Measurements from ENCODE around the gene ICAM3. TPM values are rescaled to one million over a fixed set of nuclear protein-coding genes. Genes with fewer than 3 reads are reported as not detected.

The ICAM3 gene
- total RNA-seq, 1 experiment from 2014 or later = 10.5 TPM

- Histone ChIP-seq H3K4me3 (ENCODE audit: low read depth in 2 of 2, low read length in 2 of 2) (no peak overlapping the region), H3K36me3 (ENCODE audit: control insufficient read depth, insufficient read depth, low read length) (no peaks in the 10 kb centered on the region), H3K4me1 (ENCODE audit: control insufficient read depth, insufficient read depth, low read length) (no peaks in the 10 kb centered on the region), H3K27ac (ENCODE audit: low read length) (no peak overlapping the region), H3K27me3 (ENCODE audit: control insufficient read depth, insufficient read depth, low read length) (no peaks in the 10 kb centered on the region), H3K9me3 (ENCODE audit: control insufficient read depth, insufficient read depth, low read depth, low read length) (no peaks in the 10 kb centered on the region)
- ChIA-PET POLR2A (interaction anchor here (0.6 to 0.7 kb wide), 2 partner anchors 50 to 232 kb away, joined by 3 to 6 read pairs; no protein-coding TSS in a partner anchor), CTCF (no interaction called here)
- BruUV-seq (replicated peaks) = no TSS peak
- TF ChIP-seq SIN3A (IDR thresholded peaks at IDR 0.05; ENCODE audit: borderline replicate concordance, insufficient read depth, low read depth, low read length) (no peak), CTCF (IDR thresholded peaks at IDR 0.05) (no peak), TCF7L2 (IDR thresholded peaks at IDR 0.05; ENCODE audit: low read depth, low read length) (no peak), POLR2AphosphoS5 (IDR thresholded peaks at IDR 0.05; ENCODE audit: low read depth, low read length) (no peak)
- TF ChIP-seq, protein P1, sequence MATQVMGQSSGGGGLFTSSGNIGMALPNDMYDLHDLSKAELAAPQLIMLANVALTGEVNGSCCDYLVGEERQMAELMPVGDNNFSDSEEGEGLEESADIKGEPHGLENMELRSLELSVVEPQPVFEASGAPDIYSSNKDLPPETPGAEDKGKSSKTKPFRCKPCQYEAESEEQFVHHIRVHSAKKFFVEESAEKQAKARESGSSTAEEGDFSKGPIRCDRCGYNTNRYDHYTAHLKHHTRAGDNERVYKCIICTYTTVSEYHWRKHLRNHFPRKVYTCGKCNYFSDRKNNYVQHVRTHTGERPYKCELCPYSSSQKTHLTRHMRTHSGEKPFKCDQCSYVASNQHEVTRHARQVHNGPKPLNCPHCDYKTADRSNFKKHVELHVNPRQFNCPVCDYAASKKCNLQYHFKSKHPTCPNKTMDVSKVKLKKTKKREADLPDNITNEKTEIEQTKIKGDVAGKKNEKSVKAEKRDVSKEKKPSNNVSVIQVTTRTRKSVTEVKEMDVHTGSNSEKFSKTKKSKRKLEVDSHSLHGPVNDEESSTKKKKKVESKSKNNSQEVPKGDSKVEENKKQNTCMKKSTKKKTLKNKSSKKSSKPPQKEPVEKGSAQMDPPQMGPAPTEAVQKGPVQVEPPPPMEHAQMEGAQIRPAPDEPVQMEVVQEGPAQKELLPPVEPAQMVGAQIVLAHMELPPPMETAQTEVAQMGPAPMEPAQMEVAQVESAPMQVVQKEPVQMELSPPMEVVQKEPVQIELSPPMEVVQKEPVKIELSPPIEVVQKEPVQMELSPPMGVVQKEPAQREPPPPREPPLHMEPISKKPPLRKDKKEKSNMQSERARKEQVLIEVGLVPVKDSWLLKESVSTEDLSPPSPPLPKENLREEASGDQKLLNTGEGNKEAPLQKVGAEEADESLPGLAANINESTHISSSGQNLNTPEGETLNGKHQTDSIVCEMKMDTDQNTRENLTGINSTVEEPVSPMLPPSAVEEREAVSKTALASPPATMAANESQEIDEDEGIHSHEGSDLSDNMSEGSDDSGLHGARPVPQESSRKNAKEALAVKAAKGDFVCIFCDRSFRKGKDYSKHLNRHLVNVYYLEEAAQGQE (IDR thresholded peaks at IDR 0.05; ENCODE audit: insufficient read depth in 1 of 2, low read depth in 2 of 2, low read length in 1 of 2) = no peak
- intact Hi-C loops (cut with micrococcal nuclease; ENCODE audit: unreplicated experiment) = no loop called here
- ATAC-seq (no peak), DNase-seq (ENCODE audit: low read depth, low spot score) (no peak)
- in situ Hi-C loops (cut with HindIII; ENCODE audit: low pct_unique_long_range_greater_than_20kb, low sequenced_read_pairs) = no loop called here
These were observed 35.5 kb upstream of the ICAM3 start for GRCh38 chr19:10374931-10375330.

- DNase-seq (ENCODE audit: low read depth, low spot score) (no peak), ATAC-seq (no peak)
- no TSS peak for BruUV-seq (replicated peaks)
- POLR2A ChIA-PET = no interaction called here
- in situ Hi-C loops (cut with HindIII; ENCODE audit: low pct_unique_long_range_greater_than_20kb, low sequenced_read_pairs) (no loop called here), intact Hi-C loops (cut with micrococcal nuclease; ENCODE audit: unreplicated experiment) (no loop called here)
- no peaks in the 10 kb centered on the region for H3K4me1 ChIP-seq (ENCODE audit: control insufficient read depth, insufficient read depth, low read length)
- no peak overlapping the region for H3K27ac ChIP-seq (ENCODE audit: low read length)
- CTCF ChIA-PET = no interaction called here
- H3K4me3 ChIP-seq (ENCODE audit: low read depth in 2 of 2, low read length in 2 of 2) = no peak overlapping the region
- TF ChIP-seq POLR2AphosphoS5 (IDR thresholded peaks at IDR 0.05; ENCODE audit: low read depth, low read length) (no peak), CTCF (IDR thresholded peaks at IDR 0.05) (no peak), TCF7L2 (IDR thresholded peaks at IDR 0.05; ENCODE audit: low read depth, low read length) (no peak), SIN3A (IDR thresholded peaks at IDR 0.05; ENCODE audit: borderline replicate concordance, insufficient read depth, low read depth, low read length) (no peak)
- TF ChIP-seq, protein P1 (IDR thresholded peaks at IDR 0.05; ENCODE audit: insufficient read depth in 1 of 2, low read depth in 2 of 2, low read length in 1 of 2) = no peak
- H3K36me3 ChIP-seq (ENCODE audit: control insufficient read depth, insufficient read depth, low read length) = no peaks in the 10 kb centered on the region
- H3K9me3 ChIP-seq (ENCODE audit: control insufficient read depth, insufficient read depth, low read depth, low read length) = no peaks in the 10 kb centered on the region
- no peaks in the 10 kb centered on the region for H3K27me3 ChIP-seq (ENCODE audit: control insufficient read depth, insufficient read depth, low read length)
These were observed 33.3 kb upstream of the ICAM3 start for GRCh38 chr19:10372690-10373089.
